H1 (cell line): ENCODE data around the gene SLC1A5. TPM values are rescaled to one million over a fixed set of nuclear protein-coding genes. Genes with fewer than 3 reads are reported as not detected.

Experiments
- CTCF ChIA-PET: fragments of 300-600 bp; sonication (Branson Sonifier 250); formaldehyde crosslinking; loops from one replicate; lab custom pipeline; 2021; ENCODE audit not compliant: partially characterized antibody; lab: Charles Lee
- POLR2A ChIA-PET: fragments of 300-600 bp; sonication (Branson Sonifier 250); formaldehyde crosslinking; loops from one replicate; lab custom pipeline; 2021; ENCODE audit warnings: inconsistent platforms; ENCODE audit not compliant: partially characterized antibody; lab: Charles Lee
- DNase-seq, 2 experiments: peaks; one replicate each; pipeline versions ENCODE4 v3.0.0 to v3.0.0-alpha.2; 2010 to 2022; ENCODE audit warnings: low spot score in 2 of 2, low read depth in 1 of 2, mixed read lengths in 1 of 2
- FAIRE-seq: peaks from 2 replicates; lab custom pipeline; 2011; peaks lifted over from hg19 to GRCh38; lab: Jason Lieb, UNC
- H2AFZ ChIP-seq: 2 replicates; pipeline ENCODE4 v1.8.1; 2012; ENCODE audit warnings: low read length, inconsistent platforms
- H2AK5ac ChIP-seq: 2 replicates; pipeline ENCODE4 v1.6.1; 2013; ENCODE audit warnings: low read depth, low read length
- H2BK120ac ChIP-seq: replicated peaks from 2 replicates; pipeline ENCODE3; 2013; ENCODE audit warnings: low read depth, low read length, inconsistent platforms
- H2BK12ac ChIP-seq: 2 replicates; pipeline ENCODE4 v1.6.1; 2013; ENCODE audit warnings: low read depth, low read length
- H2BK15ac ChIP-seq: 2 replicates; pipeline ENCODE4 v1.6.1; 2013; ENCODE audit warnings: low read length
- H2BK20ac ChIP-seq: 2 replicates; pipeline ENCODE4 v1.6.1; 2013; ENCODE audit warnings: low read length
- H2BK5ac ChIP-seq: 2 replicates; pipeline ENCODE4 v1.6.1; 2013; ENCODE audit warnings: low read depth, low read length
- H3K14ac ChIP-seq: 2 replicates; pipeline ENCODE4 v1.6.1; 2013; ENCODE audit warnings: inconsistent platforms; ENCODE audit not compliant: insufficient read length
- H3K18ac ChIP-seq: 2 replicates; pipeline ENCODE4 v1.6.1; 2013; ENCODE audit warnings: low read length; ENCODE audit errors: extremely low read depth
- H3K23ac ChIP-seq: 2 replicates; pipeline ENCODE4 v1.6.1; 2013; ENCODE audit warnings: inconsistent platforms; ENCODE audit not compliant: insufficient read length
- H3K23me2 ChIP-seq: 2 replicates; pipeline ENCODE4 v1.6.1; 2013; ENCODE audit warnings: low read depth, low read length
- H3K27ac ChIP-seq: 2 replicates; pipeline ENCODE4 v1.6.1; 2011; ENCODE audit warnings: low read depth, low read length, inconsistent platforms
- H3K27me3 ChIP-seq, 4 experiments: replicated peaks in 1 of 4; 1 replicate in 1 of 4; 2 replicates in 3 of 4; pipeline versions ENCODE4 v1.6.1 to v1.8.1; 2011 to 2013; ENCODE audit warnings: low read length in 3 of 4, mild to moderate bottlenecking in 3 of 4, inconsistent platforms in 2 of 4, mixed read lengths in 2 of 4, moderate library complexity in 1 of 4; ENCODE audit not compliant: control insufficient read depth in 3 of 4, insufficient read depth in 3 of 4; ENCODE audit errors: extremely low read depth in 1 of 4
- H3K36me3 ChIP-seq, 4 experiments: 2 replicates each; pipeline versions ENCODE4 v1.6.1 to v1.8.1; 2011 to 2013; ENCODE audit warnings: mild to moderate bottlenecking in 4 of 4, low read length in 3 of 4, moderate library complexity in 2 of 4, control low read depth in 1 of 4, inconsistent platforms in 1 of 4; ENCODE audit not compliant: insufficient read depth in 4 of 4, control insufficient read depth in 2 of 4
- H3K4ac ChIP-seq: replicated peaks from 2 replicates; pipeline ENCODE3; 2013; ENCODE audit warnings: low read length, low read depth, mixed read lengths, inconsistent platforms; ENCODE audit not compliant: insufficient read length
- H3K4me1 ChIP-seq, 4 experiments: replicated peaks in 1 of 4; 1 replicate in 1 of 4; 2 replicates in 3 of 4; pipeline versions ENCODE4 v1.6.1 to v1.8.1; 2011 to 2013; ENCODE audit warnings: low read length in 3 of 4, inconsistent platforms in 2 of 4, mixed read lengths in 1 of 4; ENCODE audit not compliant: insufficient read depth in 4 of 4, control insufficient read depth in 3 of 4
- H3K4me2 ChIP-seq, 2 experiments: 2 replicates each; pipeline versions ENCODE4 v1.6.1 to v1.8.1; 2011 to 2013; ENCODE audit warnings: low read depth in 2 of 2, low read length in 2 of 2, control low read depth in 1 of 2, inconsistent platforms in 1 of 2, mild to moderate bottlenecking in 1 of 2; ENCODE audit not compliant: insufficient read depth in 1 of 2
- H3K4me3 ChIP-seq, 4 experiments: fragments of 200-600, 300-600 bp in 1 of 4; sonication (generic), shearing (Covaris generic), sonication (Bioruptor Twin) in 1 of 4; 2 replicates each; pipeline versions ENCODE4 v1.5.1 to v1.8.1; 2011 to 2016; ENCODE audit warnings: low read length in 4 of 4, low read depth in 3 of 4, control low read depth in 2 of 4, inconsistent platforms in 2 of 4, mild to moderate bottlenecking in 2 of 4, mixed read lengths in 1 of 4, moderate library complexity in 1 of 4; ENCODE audit not compliant: insufficient read depth in 2 of 4; ENCODE audit errors: extremely low read depth in 1 of 4
- H3K56ac ChIP-seq: replicated peaks from 2 replicates; pipeline ENCODE3; 2013; ENCODE audit warnings: low read depth, mild to moderate bottlenecking, mixed read lengths, low read length, inconsistent platforms; ENCODE audit not compliant: insufficient read length
- H3K79me1 ChIP-seq: 2 replicates; pipeline ENCODE4 v1.6.1; 2013; ENCODE audit warnings: low read depth, low read length, control low read depth
- H3K79me2 ChIP-seq, 2 experiments: 2 replicates each; pipeline versions ENCODE4 v1.6.1 to v1.8.1; 2012 to 2013; ENCODE audit warnings: low read length in 2 of 2, mild to moderate bottlenecking in 2 of 2, inconsistent platforms in 1 of 2; ENCODE audit not compliant: insufficient read depth in 2 of 2, control insufficient read depth in 1 of 2
- H3K9ac ChIP-seq, 4 experiments: replicated peaks in 1 of 4; 1 replicate in 1 of 4; 2 replicates in 3 of 4; pipeline versions ENCODE4 v1.6.1 to v1.8.1; 2011 to 2013; ENCODE audit warnings: low read depth in 3 of 4, low read length in 3 of 4, control low read depth in 2 of 4, mild to moderate bottlenecking in 2 of 4, moderate library complexity in 2 of 4, inconsistent platforms in 1 of 4; ENCODE audit errors: extremely low read depth in 1 of 4
- H3K9me3 ChIP-seq, 2 experiments: 2 replicates each; pipeline versions ENCODE4 v1.6.1 to v1.8.1; 2012 to 2013; ENCODE audit warnings: mild to moderate bottlenecking in 2 of 2, moderate library complexity in 2 of 2, control low read depth in 1 of 2, inconsistent platforms in 1 of 2, low read depth in 1 of 2, low read length in 1 of 2, mixed read lengths in 1 of 2; ENCODE audit not compliant: insufficient read depth in 2 of 2
- H4K20me1 ChIP-seq, 2 experiments: replicated peaks in 1 of 2; 2 replicates each; pipeline versions ENCODE3 to v1.8.1; 2011 to 2013; ENCODE audit warnings: inconsistent platforms in 2 of 2, low read length in 2 of 2, mild to moderate bottlenecking in 1 of 2; ENCODE audit not compliant: insufficient read depth in 2 of 2, control insufficient read depth in 1 of 2
- H4K5ac ChIP-seq: 2 replicates; pipeline ENCODE4 v1.6.1; 2013; ENCODE audit warnings: low read length, low read depth, mixed read lengths, inconsistent platforms; ENCODE audit not compliant: insufficient read length
- H4K8ac ChIP-seq: 2 replicates; pipeline ENCODE4 v1.8.0; 2013; ENCODE audit warnings: mild to moderate bottlenecking, moderate library complexity, low read length, inconsistent platforms; ENCODE audit not compliant: insufficient read depth; ENCODE audit errors: extremely low read depth
- H4K91ac ChIP-seq: replicated peaks from 2 replicates; pipeline ENCODE3; 2013; ENCODE audit warnings: low read length, mixed read lengths, inconsistent platforms; ENCODE audit not compliant: insufficient read length
- EZH2 ChIP-seq: fragments of 200-600 bp; sonication (generic); IDR thresholded peaks from 2 replicates; pipeline ENCODE4 v1.7.1; 2012; ENCODE audit warnings: low read depth, mild to moderate bottlenecking, moderate library complexity, low read length, inconsistent platforms; ENCODE audit not compliant: severe bottlenecking
- SAP30 ChIP-seq: fragments of 300-600 bp; sonication (generic); IDR thresholded peaks from 2 replicates; pipeline ENCODE4 v1.7.1; 2012; ENCODE audit warnings: low read length, moderate library complexity, mild to moderate bottlenecking, inconsistent platforms; ENCODE audit not compliant: insufficient read depth, insufficient replicate concordance
- WGBS, 2 experiments: shearing (Covaris generic) in 1 of 2; methylation state at CpG; one replicate each; pipeline versions ENCODE4 v1.1.6 to v1.1.7; 2013 to 2015; ENCODE audit warnings: low lambda C conversion rate in 2 of 2, mixed read lengths in 2 of 2, inconsistent platforms in 1 of 2, low coverage in 1 of 2, missing lambda C conversion rate in 1 of 2; ENCODE audit not compliant: insufficient replicate concordance in 2 of 2, insufficient coverage in 1 of 2, insufficient read length in 1 of 2; ENCODE audit errors: extremely low coverage in 1 of 2, missing lambda C conversion rate in 1 of 2; 5-methylcytosine and 5-hydroxymethylcytosine counted together
- polyA plus RNA-seq, 7 experiments: library from polyadenylated mRNA; depleted of rRNA in 3 of 7; stranded (reverse) in 5 of 7; unstranded in 2 of 7; fragments of >200 nt in 5 of 7; fragments of 200-250 nt in 2 of 7; gene quantifications; 1 replicate in 5 of 7; 2 replicates in 1 of 7; 4 replicates in 1 of 7; pipeline versions ENCODE4 v1.2.1 to v1.2.3, GENCODE V29; 2011 to 2013; ENCODE audit warnings: missing spikeins in 2 of 7, mixed read lengths in 2 of 7
- total RNA-seq: library from RNA; stranded (reverse); fragmentation: NEBNext Ultra II Directional; extraction: Animal tissue kit (Norgen Biotek cat#: 25700); gene quantifications from 2 replicates; pipeline ENCODE4 v1.2.1, GENCODE V29; 2021

Gene SLC1A5
- total and polyA plus RNA-seq, 2 of the 8 experiments (the other 6 are each of a cell fraction or from before 2014, with no cell fraction given), result 291 to 351 TPM

- Histone ChIP-seq H2BK5ac (no peak overlapping the region; the same call in 1 of the 2 replicates), H4K91ac (no peak overlapping the region), H2AK5ac (no peak overlapping the region; the same call in 1 of the 2 replicates), H4K8ac (no peak overlapping the region; the same call in 1 of the 2 replicates), H3K18ac (no peak overlapping the region; the same call in 1 of the 2 replicates), H3K79me1 (peaks cover 2% of the 10 kb centered on the region; the same call in 1 of the 2 replicates), H3K27ac (no peak overlapping the region), H3K27me3 (no peaks in the 10 kb centered on the region; a peak in 1 of 7 replicates), H4K20me1 (peaks cover 3 to 19% of the 10 kb centered on the region in 2 experiments), H3K4me3 (no peak overlapping the region), H2BK120ac (peak overlapping the region; percentile 64), H2BK20ac (0 out of 2 replicates have a peak overlapping the region, but pooled peaks have one; percentile 43), H4K5ac (no peak overlapping the region), H3K23me2 (peaks cover 15% of the 10 kb centered on the region), H3K23ac (no peak overlapping the region), H3K56ac (no peak overlapping the region), H2AFZ (no peak overlapping the region), H3K9ac (no peak overlapping the region), H3K9me3 (no peaks in the 10 kb centered on the region), H3K4me1 (peaks cover 0 to 9% (median 6%) of the 10 kb centered on the region in 4 experiments; a peak in 5 of 7 replicates), H3K4me2 (0 out of 4 replicates have a peak overlapping the region, but pooled peaks of 1 of the 2 experiments have one; percentile 98), H3K36me3 (peaks cover 4 to 15% (median 5%) of the 10 kb centered on the region in 4 experiments; a peak in 6 of 8 replicates), H3K79me2 (peaks cover 29 to 40% of the 10 kb centered on the region in 2 experiments), H2BK15ac (peak overlapping the region; percentile 90; the same call in 1 of the 2 replicates), H3K14ac (no peak overlapping the region), H2BK12ac (peak overlapping the region; percentile 75), H3K4ac (peak overlapping the region; percentile 53)
- 88% methylated on average over 8 of the region's 8 CpGs; no CpG with 5 or more reads in 1 of the 2 experiments for WGBS, 2 experiments
- ChIA-PET CTCF (interaction anchor here (1.3 to 2.4 kb wide), 5 partner anchors 22 to 201 kb away, joined by 7 to 8 read pairs (median 7); no protein-coding TSS in a partner anchor), POLR2A (interaction anchor here (0.7 to 18.4 kb wide), 24 partner anchors 8 to 368 kb away, joined by 3 to 333 read pairs (median 12); partner anchors contain the start of genes AP2S1 and ARHGAP35)
- DNase-seq (no peak), FAIRE-seq (no peak)
- TF ChIP-seq SAP30, result no peak
- TF ChIP-seq EZH2, result no peak
These were observed 977 bp upstream of the SLC1A5 start for GRCh38 chr19:46789371-46789770.
